Measurements from ENCODE around the gene GPANK1.

Gene GPANK1

DNA sequence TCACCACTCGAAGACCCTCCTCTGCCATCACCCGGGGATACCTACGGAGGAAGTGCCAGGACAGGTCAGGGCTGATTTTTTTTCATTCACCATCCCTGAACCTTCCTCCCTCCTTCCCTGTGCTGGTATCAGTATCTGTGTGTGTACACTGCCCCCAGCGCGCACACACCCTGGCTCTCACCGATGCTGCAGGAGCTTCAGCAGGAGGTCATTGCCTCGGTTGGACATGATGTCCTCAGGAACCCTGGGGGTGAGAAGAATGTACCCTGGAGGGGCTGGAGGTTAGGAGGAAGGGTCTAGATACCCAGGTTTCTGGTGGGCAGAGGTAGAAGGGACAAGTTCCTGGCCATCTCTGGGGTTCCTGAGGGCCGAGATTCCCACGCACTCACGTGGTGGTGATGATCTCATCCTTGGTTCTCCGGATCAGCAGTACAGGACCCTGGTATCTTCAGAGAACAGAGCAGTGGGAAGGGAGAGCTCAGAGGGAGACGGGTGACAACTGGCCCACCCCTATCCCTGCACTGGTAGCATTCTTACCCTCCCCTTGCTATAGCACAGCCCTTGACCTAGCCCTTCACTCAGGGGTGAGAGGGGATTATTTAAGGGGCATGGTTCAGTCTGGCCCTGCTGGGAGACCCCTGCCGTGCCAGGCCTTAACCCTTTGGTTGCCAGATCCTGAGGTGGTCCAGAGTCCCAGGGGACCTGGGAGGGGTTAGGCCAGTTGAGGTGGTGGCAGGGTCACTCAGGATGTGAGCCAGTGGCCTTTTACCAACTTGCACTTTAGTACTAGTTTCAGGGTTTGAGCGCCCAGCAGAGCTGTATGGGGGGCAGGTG is 23.3 kb upstream of the GPANK1 start:
- DNase-seq (ENCODE audit: low read depth in 1 of 2, low spot score in 1 of 2): no peak
- no peak for TF ChIP-seq JUND (IDR thresholded peaks at IDR 0.05; ENCODE audit: low read depth)
- in situ Hi-C loops (cut with HindIII; ENCODE audit: low pct_unique_long_range_greater_than_20kb, low sequenced_read_pairs): no loop called here

DNA sequence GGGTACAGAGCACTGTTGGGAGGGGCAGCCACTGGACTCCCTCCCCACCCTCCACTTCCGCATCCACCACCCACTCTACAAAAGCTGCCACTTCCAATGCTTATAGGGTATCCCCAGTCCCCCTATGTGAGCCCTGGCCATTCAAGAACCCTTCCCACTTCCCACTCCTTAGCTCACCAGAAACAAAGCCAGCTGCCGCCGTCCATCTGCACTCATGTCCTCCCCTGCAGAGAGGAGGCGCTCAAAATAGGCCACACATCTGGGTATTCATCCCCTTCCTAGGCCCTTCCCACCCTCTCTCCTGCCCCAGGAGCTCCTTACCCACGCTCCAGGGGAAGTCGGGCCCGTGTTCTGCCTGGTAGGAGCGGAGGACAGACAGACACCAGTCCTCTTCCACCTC is 22.5 kb upstream of the GPANK1 start:
- DNase-seq (ENCODE audit: low read depth in 1 of 2, low spot score in 1 of 2): no peak
- no peak for TF ChIP-seq JUND (IDR thresholded peaks at IDR 0.05; ENCODE audit: low read depth)
- in situ Hi-C loops (cut with HindIII; ENCODE audit: low pct_unique_long_range_greater_than_20kb, low sequenced_read_pairs): no loop called here

DNA sequence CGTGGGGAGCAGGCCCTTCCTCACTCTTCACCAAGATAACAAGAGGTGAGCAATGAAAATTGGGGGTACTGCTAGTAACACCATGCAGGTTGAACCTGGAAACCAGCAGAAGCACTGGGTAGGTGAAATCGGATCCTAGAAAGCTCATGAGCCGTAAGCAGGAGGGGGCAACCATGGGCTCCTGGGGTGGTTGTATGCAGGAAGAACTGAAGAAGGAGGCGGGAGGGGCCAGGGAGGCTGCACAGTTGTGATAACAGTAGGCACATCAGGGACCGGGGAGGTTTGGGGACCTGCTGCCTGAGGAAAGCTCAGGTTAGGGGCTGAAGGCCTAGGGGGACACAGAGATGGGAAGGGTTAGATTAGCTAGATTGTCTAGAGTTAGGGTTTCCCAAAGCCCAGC is 21.7 kb upstream of the GPANK1 start:
- TF ChIP-seq JUND (IDR thresholded peaks at IDR 0.05; ENCODE audit: low read depth): no peak
- no peak for DNase-seq (ENCODE audit: low read depth in 1 of 2, low spot score in 1 of 2)
- in situ Hi-C loops (cut with HindIII; ENCODE audit: low pct_unique_long_range_greater_than_20kb, low sequenced_read_pairs): no loop called here

DNA sequence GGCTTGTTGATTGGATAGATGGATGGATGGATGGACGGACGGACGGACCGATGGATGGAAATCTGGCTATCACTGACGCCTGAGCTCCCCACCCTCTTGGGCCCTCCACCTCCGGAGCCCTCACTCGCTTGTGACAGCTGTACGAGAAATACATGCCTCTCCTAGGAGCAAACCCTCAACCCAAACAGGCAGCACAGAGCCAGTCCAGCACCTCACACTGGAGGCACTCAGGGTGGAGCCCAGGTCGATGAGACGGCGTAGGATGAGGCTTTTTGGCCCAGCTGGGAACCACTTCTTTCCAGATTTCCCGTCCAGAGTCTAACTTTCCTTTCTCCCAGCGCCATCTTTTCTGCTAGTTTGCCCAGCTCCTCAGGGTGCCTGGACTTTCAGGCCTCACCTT is 18.8 kb upstream of the GPANK1 start:
- TF ChIP-seq JUND (IDR thresholded peaks at IDR 0.05; ENCODE audit: low read depth): no peak
- no peak for DNase-seq (ENCODE audit: low read depth in 1 of 2, low spot score in 1 of 2)
- in situ Hi-C loops (cut with HindIII; ENCODE audit: low pct_unique_long_range_greater_than_20kb, low sequenced_read_pairs): no loop called here

DNA sequence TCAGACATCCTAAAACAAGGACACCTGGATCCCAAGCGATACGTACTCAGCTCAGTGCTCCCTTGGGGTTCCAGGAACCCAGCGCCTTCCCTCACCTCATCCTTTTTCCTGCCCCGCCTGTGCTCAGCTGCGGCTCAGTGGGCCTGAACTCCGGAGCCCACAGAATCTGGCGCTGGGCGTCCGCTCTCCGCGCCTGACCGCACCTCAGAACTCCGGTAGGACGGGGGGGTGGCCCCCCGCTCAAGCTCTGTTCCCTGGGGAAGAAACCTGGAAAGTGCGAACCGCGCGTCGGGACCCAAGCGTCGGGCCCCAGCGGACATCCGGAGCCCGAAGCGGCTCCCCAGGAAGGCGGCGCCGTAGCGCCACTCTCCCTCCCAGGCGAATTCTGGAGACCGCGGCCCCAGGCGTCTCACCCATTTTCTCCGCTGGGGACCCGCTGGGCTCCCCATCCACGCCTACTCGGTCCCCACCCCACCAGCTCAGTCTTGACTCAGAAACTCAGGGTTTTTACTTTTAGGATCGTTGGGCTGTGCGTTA is 16.4 kb upstream of the GPANK1 start:
- DNase-seq (ENCODE audit: low read depth in 1 of 2, low spot score in 1 of 2): peak in 1 of 2 experiments; percentile 34
- in situ Hi-C loops (cut with HindIII; ENCODE audit: low pct_unique_long_range_greater_than_20kb, low sequenced_read_pairs): no loop called here
- no peak for TF ChIP-seq JUND (IDR thresholded peaks at IDR 0.05; ENCODE audit: low read depth)

DNA sequence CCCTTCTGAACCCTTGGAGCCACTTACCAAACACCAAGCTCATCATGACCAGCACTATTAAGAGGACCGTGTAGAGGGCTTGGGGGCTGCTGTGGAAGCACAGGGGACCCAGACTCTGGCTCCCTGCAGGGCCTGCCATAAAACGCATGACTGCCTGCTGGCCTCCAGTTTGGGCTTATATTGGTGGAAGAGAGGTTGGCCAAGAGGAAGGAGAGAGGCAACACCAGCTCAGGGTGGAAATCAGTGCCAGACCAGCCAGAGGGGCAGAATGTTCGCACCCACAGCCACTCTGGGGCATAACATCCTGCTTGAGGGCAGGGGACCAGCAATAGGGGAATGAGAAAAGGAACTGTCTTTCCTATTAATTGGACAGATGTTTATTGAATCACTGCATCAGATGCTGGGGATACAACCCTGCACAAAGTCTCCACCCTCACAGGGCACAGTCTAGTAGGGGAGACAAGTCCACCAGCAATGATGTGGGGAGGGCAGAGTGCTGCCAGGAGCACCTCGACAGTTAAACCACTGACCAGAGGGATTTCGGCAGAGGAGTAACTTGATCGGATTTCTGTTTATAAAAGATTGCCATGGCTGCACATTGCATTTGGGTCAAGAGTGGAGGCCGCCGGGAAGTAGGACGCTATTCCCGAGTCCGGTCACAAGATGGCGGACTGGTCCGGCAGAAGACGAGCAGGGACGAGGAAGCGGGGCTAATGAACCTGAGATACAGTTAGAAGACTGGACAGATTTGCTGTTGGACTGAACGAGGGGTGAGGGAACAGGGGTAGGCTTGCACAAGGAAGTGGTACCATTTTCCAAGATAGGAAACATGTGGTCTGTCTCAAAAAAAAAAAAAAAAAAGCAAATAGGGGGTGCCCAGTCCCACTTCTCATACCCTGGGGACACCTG is 15.7 kb upstream of the GPANK1 start, which contains the start of gene LY6G5C:
Gene LY6G5C (minus strand): TSS at position 842 of the 909 bp plus-strand sequence. CDS start 694 bp downstream, at position 148.
- TF ChIP-seq JUND (IDR thresholded peaks at IDR 0.05; ENCODE audit: low read depth): no peak
- in situ Hi-C loops (cut with HindIII; ENCODE audit: low pct_unique_long_range_greater_than_20kb, low sequenced_read_pairs): no loop called here
- peak; percentile 67 to 86 for DNase-seq (ENCODE audit: low read depth in 1 of 2, low spot score in 1 of 2)

DNA sequence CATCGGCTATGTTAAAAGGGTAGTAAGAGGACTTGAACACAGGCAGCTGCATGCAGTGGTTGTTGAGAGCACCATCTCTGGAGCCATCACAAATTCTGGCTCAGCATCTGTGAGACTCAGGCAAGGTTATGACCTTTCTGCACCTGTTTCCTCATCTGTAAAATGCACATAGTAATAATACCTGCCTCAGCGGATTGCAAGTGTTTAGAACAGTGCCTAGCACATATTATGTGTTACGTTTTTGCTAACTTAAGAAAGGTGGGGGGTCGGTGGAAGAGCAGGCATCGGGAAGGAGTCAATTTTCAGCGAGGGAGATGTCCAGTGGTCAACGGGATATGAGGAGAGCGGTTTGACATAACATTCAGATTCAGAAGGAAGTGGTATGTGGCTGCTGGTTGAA is 13.2 kb upstream of the GPANK1 start:
- no peak for DNase-seq (ENCODE audit: low read depth in 1 of 2, low spot score in 1 of 2)
- TF ChIP-seq JUND (IDR thresholded peaks at IDR 0.05; ENCODE audit: low read depth): no peak
- in situ Hi-C loops (cut with HindIII; ENCODE audit: low pct_unique_long_range_greater_than_20kb, low sequenced_read_pairs): no loop called here

DNA sequence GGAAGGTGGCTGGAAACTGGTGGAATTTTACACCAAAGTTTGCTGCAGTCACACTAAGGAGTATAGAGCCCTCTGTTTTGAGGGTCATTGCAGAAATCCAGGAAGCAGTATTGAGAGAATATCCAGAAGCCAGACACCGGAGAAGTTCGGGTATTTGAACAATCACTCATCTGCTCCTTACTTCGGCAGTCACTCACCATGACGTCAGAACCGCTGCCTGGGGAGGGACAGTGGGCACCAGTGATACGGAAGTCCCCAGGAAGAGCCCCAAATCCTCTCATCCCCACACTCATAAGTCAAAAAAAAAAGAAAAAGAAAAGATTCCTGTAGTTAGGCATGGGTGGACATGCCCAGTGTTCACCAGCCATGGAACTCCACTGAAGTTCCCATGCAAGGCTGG is 12.1 kb upstream of the GPANK1 start:
- DNase-seq (ENCODE audit: low read depth in 1 of 2, low spot score in 1 of 2): no peak
- in situ Hi-C loops (cut with HindIII; ENCODE audit: low pct_unique_long_range_greater_than_20kb, low sequenced_read_pairs): no loop called here
- no peak for TF ChIP-seq JUND (IDR thresholded peaks at IDR 0.05; ENCODE audit: low read depth)

DNA sequence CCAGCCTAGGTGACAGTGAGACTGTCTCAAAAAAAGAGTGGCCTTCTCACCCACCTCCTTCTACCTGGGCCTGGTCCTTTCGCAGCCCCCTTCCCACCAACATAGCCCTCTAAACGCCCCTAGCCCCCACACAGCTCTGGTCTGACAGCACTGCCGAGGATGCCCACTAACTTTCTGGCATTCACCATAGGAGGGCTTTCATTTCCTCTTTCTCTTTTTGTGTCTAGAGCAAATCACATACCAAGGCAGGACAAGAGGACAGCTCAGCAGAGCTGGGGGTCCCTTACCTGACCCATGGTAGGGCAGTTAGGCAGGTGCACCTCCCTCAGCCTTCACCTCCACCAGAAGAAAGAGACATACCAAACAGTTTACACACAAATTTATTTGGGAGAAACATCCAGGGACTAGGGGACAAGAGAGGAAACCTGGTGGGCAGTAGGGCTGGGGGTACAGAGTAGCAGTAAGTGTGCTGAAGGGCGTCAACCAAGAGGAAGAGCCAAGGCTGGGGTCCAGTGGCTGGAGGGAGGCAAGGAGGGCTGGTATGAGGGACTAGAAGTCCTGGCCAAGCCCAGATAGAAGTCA is 11.6 kb upstream of the GPANK1 start:
- no peak for TF ChIP-seq JUND (IDR thresholded peaks at IDR 0.05; ENCODE audit: low read depth)
- DNase-seq (ENCODE audit: low read depth in 1 of 2, low spot score in 1 of 2): no peak
- in situ Hi-C loops (cut with HindIII; ENCODE audit: low pct_unique_long_range_greater_than_20kb, low sequenced_read_pairs): no loop called here

DNA sequence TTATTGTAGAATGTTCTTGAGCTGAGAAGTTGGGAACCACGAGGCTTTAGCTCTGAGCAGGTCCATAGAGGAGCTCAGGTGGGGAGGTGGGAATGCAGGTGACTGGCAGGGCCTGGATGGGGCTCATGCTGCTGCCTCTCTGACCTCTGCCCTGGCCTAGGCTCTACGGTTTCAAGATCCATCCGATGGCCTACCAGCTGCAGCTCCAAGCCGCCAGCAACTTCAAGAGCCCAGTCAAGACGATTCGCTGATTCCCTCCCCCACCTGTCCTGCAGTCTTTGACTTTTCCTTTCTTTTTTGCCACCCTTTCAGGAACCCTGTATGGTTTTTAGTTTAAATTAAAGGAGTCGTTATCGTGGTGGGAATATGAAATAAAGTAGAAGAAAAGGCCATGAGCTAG is 4.9 kb upstream of the GPANK1 start, which contains the start of gene LY6G5B:
Gene LY6G5B (plus strand): TSS at position 301 of the 400 bp plus-strand sequence. CDS start 975 bp downstream, outside the sequence.
- TF ChIP-seq JUND (IDR thresholded peaks at IDR 0.05; ENCODE audit: low read depth): no peak
- DNase-seq (ENCODE audit: low read depth in 1 of 2, low spot score in 1 of 2): no peak
- in situ Hi-C loops (cut with HindIII; ENCODE audit: low pct_unique_long_range_greater_than_20kb, low sequenced_read_pairs): no loop called here

DNA sequence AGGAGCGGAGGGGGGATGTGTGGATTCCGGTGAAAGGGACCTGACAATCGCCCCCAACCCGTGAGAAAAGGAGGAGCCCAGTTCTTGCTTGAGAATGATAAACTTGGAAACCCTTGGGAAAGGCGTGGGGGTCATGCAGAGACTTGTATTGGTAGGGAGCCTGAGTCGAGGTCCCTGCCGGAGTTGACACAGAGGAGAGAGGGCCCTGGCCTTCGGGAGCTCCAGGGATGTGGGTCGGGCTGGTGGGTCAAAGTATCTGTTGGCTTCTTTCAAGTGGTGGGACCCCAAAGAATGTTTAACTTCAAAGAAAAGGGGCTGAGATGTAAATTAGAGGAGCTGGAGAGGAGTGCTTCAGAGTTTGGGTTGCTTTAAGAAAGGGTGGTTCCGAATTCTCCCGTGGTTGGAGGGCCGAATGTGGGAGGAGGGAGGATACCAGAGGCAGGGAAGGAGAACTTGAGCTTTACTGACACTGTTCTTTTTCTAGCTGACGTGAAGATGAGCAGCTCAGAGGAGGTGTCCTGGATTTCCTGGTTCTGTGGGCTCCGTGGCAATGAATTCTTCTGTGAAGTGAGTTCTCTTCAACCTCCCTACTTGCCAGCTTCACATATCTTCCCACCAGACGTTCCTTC is 1.7 kb upstream of the GPANK1 start:
- in situ Hi-C loops (cut with HindIII; ENCODE audit: low pct_unique_long_range_greater_than_20kb, low sequenced_read_pairs): no loop called here
- no peak for DNase-seq (ENCODE audit: low read depth in 1 of 2, low spot score in 1 of 2)

More for the DNA sequence above, 1.7 kb upstream of the GPANK1 start:
- no peak for TF ChIP-seq JUND (IDR thresholded peaks at IDR 0.05; ENCODE audit: low read depth)
